ENCODE data around the gene MIPOL1. TPM values are rescaled to one million over a fixed set of nuclear protein-coding genes. Genes with fewer than 3 reads are reported as not detected.

Gene MIPOL1
- total and polyA plus RNA-seq, 9 donors, result 5.0 to 29.5 (median 20.5) TPM

DNA sequence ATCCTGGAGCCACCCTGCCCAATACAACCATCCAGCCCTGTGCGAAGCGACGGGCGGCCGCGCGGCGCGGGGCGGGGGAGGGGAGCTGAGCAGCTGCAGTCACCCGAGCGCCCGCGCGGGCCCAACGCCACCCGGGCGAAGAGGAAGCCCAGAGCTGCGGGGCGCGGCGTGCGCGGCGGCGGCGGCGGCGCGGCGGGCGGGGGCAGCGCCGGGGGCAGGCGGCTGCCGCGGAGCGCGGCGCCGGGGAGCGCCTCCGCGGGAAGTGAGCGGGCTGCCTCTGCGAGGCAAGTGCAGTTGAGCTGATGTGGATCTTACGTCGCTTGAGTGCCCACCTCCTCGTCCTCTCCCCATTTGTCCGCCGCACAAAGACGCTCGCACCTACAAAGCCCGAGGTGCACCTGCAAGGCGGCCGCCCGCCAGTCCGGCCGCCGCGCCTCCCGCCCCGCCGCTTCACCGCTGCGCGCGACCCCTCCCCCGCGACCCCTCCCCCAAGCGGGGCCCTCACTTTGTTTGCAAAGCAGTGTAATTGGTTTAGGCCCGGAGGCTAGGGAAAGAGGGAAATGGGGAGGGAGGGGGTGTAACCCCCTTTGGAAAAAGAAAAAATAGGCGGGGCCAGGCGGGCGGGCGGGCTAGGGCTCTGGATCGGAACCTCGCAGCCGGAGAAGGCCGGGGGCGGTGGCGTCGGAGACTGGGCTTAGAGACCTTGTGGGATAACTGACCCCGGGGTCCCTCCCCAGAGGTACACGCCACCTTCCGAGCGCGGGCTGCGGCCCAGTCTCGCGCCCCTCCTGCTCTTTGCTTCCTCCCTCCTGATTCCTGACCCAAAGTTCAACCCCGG is 397.5 kb downstream of the MIPOL1 start, which contains the start of the genes FOXA1 and TTC6:
TSS of gene FOXA1 (minus strand) at position 279 of the 838 bp plus-strand sequence. CDS start at position 2, 277 bp downstream.
TSS of gene TTC6 (plus strand) at position 659 of the 838 bp plus-strand sequence. CDS start 26,436 bp downstream, outside the sequence.
- no peak for DNase-seq
- intact Hi-C loops (cut with DNase I), result no loop called here
- TF ChIP-seq EP300 (IDR thresholded peaks at IDR 0.05), result no peak
- WGBS, 3 donors, result 1 to 2% (median 1%) methylated on average over 51 to 92 of the region's 92 CpGs
- peak within 1 kb of the TSS; percentile 32 for H3K4me3 ChIP-seq
- no peaks in the 10 kb centered on the region for H3K36me3 ChIP-seq
- peaks cover 9% of the 10 kb centered on the region for H3K4me1 ChIP-seq (ENCODE audit: insufficient read depth)
- peaks cover 5% of the 10 kb centered on the region for H3K27me3 ChIP-seq
- H3K27ac ChIP-seq, result no peak within 1 kb of the TSS
- peaks cover 0 to 3% of the 10 kb centered on the region in 2 donors for H3K9me3 ChIP-seq

- no peaks in the 10 kb centered on the region for H3K27me3 ChIP-seq
- TF ChIP-seq EP300 (IDR thresholded peaks at IDR 0.05), result no peak
- TF ChIP-seq, protein P1, sequence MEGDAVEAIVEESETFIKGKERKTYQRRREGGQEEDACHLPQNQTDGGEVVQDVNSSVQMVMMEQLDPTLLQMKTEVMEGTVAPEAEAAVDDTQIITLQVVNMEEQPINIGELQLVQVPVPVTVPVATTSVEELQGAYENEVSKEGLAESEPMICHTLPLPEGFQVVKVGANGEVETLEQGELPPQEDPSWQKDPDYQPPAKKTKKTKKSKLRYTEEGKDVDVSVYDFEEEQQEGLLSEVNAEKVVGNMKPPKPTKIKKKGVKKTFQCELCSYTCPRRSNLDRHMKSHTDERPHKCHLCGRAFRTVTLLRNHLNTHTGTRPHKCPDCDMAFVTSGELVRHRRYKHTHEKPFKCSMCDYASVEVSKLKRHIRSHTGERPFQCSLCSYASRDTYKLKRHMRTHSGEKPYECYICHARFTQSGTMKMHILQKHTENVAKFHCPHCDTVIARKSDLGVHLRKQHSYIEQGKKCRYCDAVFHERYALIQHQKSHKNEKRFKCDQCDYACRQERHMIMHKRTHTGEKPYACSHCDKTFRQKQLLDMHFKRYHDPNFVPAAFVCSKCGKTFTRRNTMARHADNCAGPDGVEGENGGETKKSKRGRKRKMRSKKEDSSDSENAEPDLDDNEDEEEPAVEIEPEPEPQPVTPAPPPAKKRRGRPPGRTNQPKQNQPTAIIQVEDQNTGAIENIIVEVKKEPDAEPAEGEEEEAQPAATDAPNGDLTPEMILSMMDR (IDR thresholded peaks at IDR 0.05), result no peak
- no peak for TF ChIP-seq POLR2A (IDR thresholded peaks at IDR 0.05)
- no peaks in the 10 kb centered on the region for H3K36me3 ChIP-seq
- no peak for DNase-seq
- WGBS, 3 donors, result 7 to 9% (median 8%) methylated on average over 45 to 46 of the region's 46 CpGs
- H3K4me1 ChIP-seq (ENCODE audit: insufficient read depth), result peaks cover 9% of the 10 kb centered on the region
- H3K9me3 ChIP-seq, result peaks cover 0 to 3% of the 10 kb centered on the region in 2 donors
- intact Hi-C loops (cut with DNase I), result no loop called here
- H3K4me3 ChIP-seq, result peak overlapping the region; percentile 30
- no peak overlapping the region for H3K27ac ChIP-seq
Observed at GRCh38 chr14:37595809-37596621, 398.3 kb downstream of the MIPOL1 start.

GRCh38 chr14:37596790-37597472 is 399.2 kb downstream of the MIPOL1 start:
- H3K27me3 ChIP-seq, result no peaks in the 10 kb centered on the region
- no peak overlapping the region for H3K4me3 ChIP-seq
- no peaks in the 10 kb centered on the region for H3K36me3 ChIP-seq
- 16 to 23% (median 19%) methylated on average over 7 of the region's 7 CpGs for WGBS, 3 donors
- H3K9me3 ChIP-seq, result peaks cover 0 to 3% of the 10 kb centered on the region in 2 donors
- DNase-seq, result no peak
- no peak overlapping the region for H3K27ac ChIP-seq
- peaks cover 9% of the 10 kb centered on the region for H3K4me1 ChIP-seq (ENCODE audit: insufficient read depth)
- no peak for TF ChIP-seq EP300 (IDR thresholded peaks at IDR 0.05)
- TF ChIP-seq POLR2A (IDR thresholded peaks at IDR 0.05), result no peak
- TF ChIP-seq, protein P1 (IDR thresholded peaks at IDR 0.05), result no peak
- intact Hi-C loops (cut with DNase I), result no loop called here

DNA sequence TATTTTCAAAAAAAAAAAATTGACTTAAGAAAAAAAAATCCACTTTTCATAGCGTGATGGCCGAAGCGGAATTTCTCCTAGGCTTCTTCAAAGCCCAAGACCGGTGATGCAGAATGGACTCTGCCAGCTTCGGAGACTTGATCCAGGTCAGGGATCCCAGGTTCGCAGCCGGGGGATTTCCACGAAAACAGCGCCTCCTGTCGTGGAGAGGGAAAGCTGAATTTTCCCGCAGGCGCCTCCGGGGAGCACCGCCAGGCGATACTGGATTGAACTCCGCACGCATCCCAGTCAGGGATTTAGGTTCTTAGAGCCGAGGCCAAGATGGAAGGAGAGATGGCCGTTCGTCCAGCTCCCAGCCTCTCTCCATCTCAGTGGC is 399.8 kb downstream of the MIPOL1 start:
- Histone ChIP-seq H3K9me3 (no peaks in the 10 kb centered on the region), H3K4me3 (no peak overlapping the region), H3K36me3 (no peaks in the 10 kb centered on the region), H3K27ac (no peak overlapping the region), H3K4me1 (ENCODE audit: insufficient read depth) (peaks cover 5% of the 10 kb centered on the region), H3K27me3 (no peaks in the 10 kb centered on the region)
- 7 to 11% (median 10%) methylated on average over 20 of the region's 20 CpGs for WGBS, 3 donors
- intact Hi-C loops (cut with DNase I), result no loop called here
- DNase-seq, result no peak
- TF ChIP-seq, protein P1 (IDR thresholded peaks at IDR 0.05), result no peak
- TF ChIP-seq POLR2A (IDR thresholded peaks at IDR 0.05) (no peak), EP300 (IDR thresholded peaks at IDR 0.05) (no peak)

Data from ovary (tissue), 9 donors.